SK-N-SH (cell line): ENCODE measurements around the gene CCSER1.

ENCODE experiments used
- CTCF ChIP-seq: fragments of 200-600 bp; sonication (generic); IDR thresholded peaks from 2 replicates; pipeline ENCODE4 v1.6.1; 2017; ENCODE audit warnings: antibody characterized with exemption, mild to moderate bottlenecking, moderate library complexity
- MEF2A ChIP-seq: IDR thresholded peaks from 2 replicates; pipeline ENCODE4 v1.4.0; 2012; ENCODE audit warnings: low read depth, borderline replicate concordance
- REST ChIP-seq: IDR thresholded peaks from 2 replicates; pipeline ENCODE4 v1.6.1; 2012; ENCODE audit warnings: mild to moderate bottlenecking, low read depth, low read length, moderate library complexity
- SIN3A ChIP-seq: IDR thresholded peaks from 2 replicates; pipeline ENCODE4 v1.6.1; 2012; ENCODE audit warnings: low read depth, mild to moderate bottlenecking, low read length, moderate library complexity, borderline replicate concordance

DNA sequence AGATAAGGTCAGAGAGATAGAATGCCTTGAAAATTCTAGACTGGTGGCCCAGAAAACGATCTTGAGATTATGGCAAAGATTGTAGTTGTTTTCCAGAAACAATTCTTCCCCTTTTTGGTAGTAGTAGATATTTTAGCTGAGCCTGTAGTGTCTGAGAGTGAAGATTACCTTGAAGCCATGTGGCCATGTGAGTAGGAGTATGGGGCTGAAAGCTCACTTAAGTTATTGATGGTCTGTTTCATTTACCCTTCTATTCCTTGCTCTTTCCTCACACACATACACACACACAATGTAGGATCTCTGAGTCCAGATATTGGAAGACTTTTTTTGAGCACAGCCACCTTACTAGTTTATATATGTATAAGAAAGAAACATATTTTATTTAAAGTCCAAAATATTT lies 1234.9 kb downstream of the CCSER1 start:
- TF ChIP-seq CTCF (no peak), SIN3A (no peak), MEF2A (no peak), REST (no peak)
